MCF 10A (cell line): ENCODE results near the gene OR2T34. TPM values are rescaled to one million over a fixed set of nuclear protein-coding genes. Genes with fewer than 3 reads are reported as not detected.

Source experiments
- BruUV-seq: library from RNA; stranded (reverse); fragments of 400-500 nt; replicated peaks from 2 replicates; lab custom pipeline; 2021; lab: Mats Ljungman, UMichigan
- CTCF ChIA-PET: fragments of 300-600 bp; sonication (Branson Sonifier 250); formaldehyde crosslinking; extraction: SDS; loops from one replicate; lab custom pipeline; 2021; ENCODE audit warnings: antibody characterized with exemption, inconsistent platforms; lab: Yijun Ruan, JAX
- POLR2A ChIA-PET: fragments of 300-600, 350-650 bp; sonication (Branson Sonifier 250); formaldehyde crosslinking; extraction: SDS; loops from one replicate; lab custom pipeline; 2020; ENCODE audit warnings: antibody characterized with exemption, inconsistent platforms; lab: Yijun Ruan, JAX
- DNase-seq: peaks from one replicate; pipeline ENCODE4 v3.0.0-alpha.2; 2018; ENCODE audit not compliant: unreplicated experiment
- H3K27ac Mint-ChIP-seq: one replicate; pipeline ENCODE4 v1.8.0; 2022; ENCODE audit warnings: mild to moderate bottlenecking, low read depth, mixed read lengths; ENCODE audit not compliant: unreplicated experiment
- H3K27me3 Mint-ChIP-seq: one replicate; pipeline ENCODE4 v1.8.0; 2022; ENCODE audit warnings: mixed read lengths; ENCODE audit not compliant: insufficient read depth, unreplicated experiment
- H3K36me3 Mint-ChIP-seq: one replicate; pipeline ENCODE4 v1.8.0; 2022; ENCODE audit warnings: mild to moderate bottlenecking, moderate library complexity, mixed read lengths; ENCODE audit not compliant: insufficient read depth, unreplicated experiment
- H3K4me1 Mint-ChIP-seq: one replicate; pipeline ENCODE4 v1.8.0; 2022; ENCODE audit warnings: mixed read lengths; ENCODE audit not compliant: insufficient read depth, unreplicated experiment
- H3K4me3 Mint-ChIP-seq: one replicate; pipeline ENCODE4 v1.8.0; 2022; ENCODE audit warnings: mild to moderate bottlenecking, moderate library complexity, mixed read lengths; ENCODE audit not compliant: unreplicated experiment
- H3K9me3 Mint-ChIP-seq: one replicate; pipeline ENCODE4 v1.8.0; 2022; ENCODE audit warnings: mixed read lengths; ENCODE audit not compliant: unreplicated experiment
- CTCF ChIP-seq: fragments of 200-600 bp; IDR thresholded peaks from one replicate; pipeline ENCODE4 v1.8.0; 2022; ENCODE audit warnings: antibody characterized with exemption, mild to moderate bottlenecking; ENCODE audit not compliant: unreplicated experiment
- intact Hi-C: fragments of 100-400 bp; cut with micrococcal nuclease; formaldehyde crosslinking; loops from 2 replicates; pipeline ENCODE4 v1.14.1; 2022
- total RNA-seq: library from RNA; stranded (reverse); gene quantifications from 2 replicates; pipeline ENCODE4 v1.2.3, GENCODE V29; 2022

Gene OR2T34
- total RNA-seq, 1 experiment from 2014 or later, result not detected

GRCh38 chr1:248592655-248593054 is 18.1 kb upstream of the OR2T34 start:
- H3K27ac Mint-ChIP-seq, result no peak overlapping the region
- no peaks in the 10 kb centered on the region for H3K27me3 Mint-ChIP-seq
- no TSS peak for BruUV-seq
- ChIA-PET CTCF (interaction anchor here (0.8 kb wide), 1 partner anchor 583 kb away, joined by 3 read pairs; no protein-coding TSS in a partner anchor), POLR2A (no interaction called here)
- no peak for DNase-seq
- H3K36me3 Mint-ChIP-seq, result no peaks in the 10 kb centered on the region
- no peak overlapping the region for H3K4me3 Mint-ChIP-seq
- peaks cover 11% of the 10 kb centered on the region for H3K4me1 Mint-ChIP-seq
- intact Hi-C loops, result no loop called here
- no peak for TF ChIP-seq CTCF
- H3K9me3 Mint-ChIP-seq, result no peaks in the 10 kb centered on the region

- ChIA-PET POLR2A (no interaction called here), CTCF (interaction anchor here (0.8 to 1.6 kb wide), 2 partner anchors 306 to 346 kb away, joined by 4 to 6 read pairs; no protein-coding TSS in a partner anchor)
- no peaks in the 10 kb centered on the region for H3K9me3 Mint-ChIP-seq
- intact Hi-C loops, result no loop called here
- H3K27ac Mint-ChIP-seq, result no peak overlapping the region
- H3K4me1 Mint-ChIP-seq, result peaks cover 12% of the 10 kb centered on the region
- no peaks in the 10 kb centered on the region for H3K27me3 Mint-ChIP-seq
- no peaks in the 10 kb centered on the region for H3K36me3 Mint-ChIP-seq
- no peak for TF ChIP-seq CTCF
- no peak for DNase-seq
- H3K4me3 Mint-ChIP-seq, result no peak overlapping the region
- BruUV-seq, result no TSS peak
Observed at GRCh38 chr1:248590055-248590454, 15.5 kb upstream of the OR2T34 start.

GRCh38 chr1:248589334-248589733 is 14.8 kb upstream of the OR2T34 start:
- DNase-seq, result no peak
- intact Hi-C loops, result no loop called here
- no peaks in the 10 kb centered on the region for H3K36me3 Mint-ChIP-seq
- no peaks in the 10 kb centered on the region for H3K9me3 Mint-ChIP-seq
- H3K27me3 Mint-ChIP-seq, result no peaks in the 10 kb centered on the region
- H3K4me3 Mint-ChIP-seq, result no peak overlapping the region
- ChIA-PET CTCF (interaction anchor here (0.8 to 1.6 kb wide), 2 partner anchors 23 to 345 kb away, joined by 3 to 4 read pairs; no protein-coding TSS in a partner anchor), POLR2A (no interaction called here)
- no peak for TF ChIP-seq CTCF
- BruUV-seq, result no TSS peak
- no peak overlapping the region for H3K27ac Mint-ChIP-seq
- H3K4me1 Mint-ChIP-seq, result peaks cover 15% of the 10 kb centered on the region

- no peak for TF ChIP-seq CTCF
- Mint-ChIP-seq H3K36me3 (no peaks in the 10 kb centered on the region), H3K4me1 (peaks cover 15% of the 10 kb centered on the region), H3K9me3 (peaks cover under 1% of the 10 kb centered on the region), H3K27ac (no peak overlapping the region), H3K27me3 (no peaks in the 10 kb centered on the region), H3K4me3 (no peak overlapping the region)
- intact Hi-C loops, result no loop called here
- peak; percentile 54 for DNase-seq
- no TSS peak for BruUV-seq
- POLR2A ChIA-PET, result no interaction called here
- CTCF ChIA-PET, result no interaction called here
Observed at GRCh38 chr1:248585266-248585665, 10.7 kb upstream of the OR2T34 start.
